GM19467 (cell line): ENCODE results near the gene TOMT.

Experiments
- ATAC-seq: cut with Tn5 transposase; IDR thresholded peaks from one replicate; pipeline ENCODE4 v1.9.1; 2021; ENCODE audit warnings: mild to moderate bottlenecking, moderate library complexity; ENCODE audit not compliant: unreplicated experiment

Gene TOMT

GRCh38 chr11:72085621-72086351, 19.9 kb upstream of the TOMT start:
- ATAC-seq, result no peak

- ATAC-seq, result no peak
Observed at GRCh38 chr11:72088076-72088808, 17.5 kb upstream of the TOMT start.

GRCh38 chr11:72091292-72091691, 14.4 kb upstream of the TOMT start:
- no peak for ATAC-seq

GRCh38 chr11:72098741-72099140, 7.0 kb upstream of the TOMT start:
- ATAC-seq, result no peak

- ATAC-seq, result no peak
Observed at GRCh38 chr11:72100009-72100408, 5.7 kb upstream of the TOMT start.

GRCh38 chr11:72100462-72100861, 5.3 kb upstream of the TOMT start:
- ATAC-seq, result no peak

- no peak for ATAC-seq
Observed at GRCh38 chr11:72102162-72102561, 3.6 kb upstream of the TOMT start.

- no peak for ATAC-seq
Observed at GRCh38 chr11:72102631-72102945, 3.1 kb upstream of the TOMT start.

- ATAC-seq, result peak; percentile 81
Observed at GRCh38 chr11:72102946-72103753, 2.6 kb upstream of the TOMT start, which contains the start of gene LAMTOR1. LAMTOR1 (minus strand) TSS chr11:72103297; CDS start chr11:72103224, 73 bp downstream.

GRCh38 chr11:72103754-72104167, 2.0 kb upstream of the TOMT start:
- ATAC-seq, result no peak

- ATAC-seq, result peak; percentile 1
Observed at GRCh38 chr11:72111300-72112142, 5.8 kb downstream of the TOMT start.

- peak; percentile 82 for ATAC-seq
Observed at GRCh38 chr11:72112143-72112977, 6.6 kb downstream of the TOMT start, which contains the start of gene ANAPC15. ANAPC15 (minus strand) TSS chr11:72112695; CDS start chr11:72111276, 1,419 bp downstream.

GRCh38 chr11:72112978-72113808, 7.5 kb downstream of the TOMT start:
- no peak for ATAC-seq

- no peak for ATAC-seq
Observed at GRCh38 chr11:72114570-72114969, 8.8 kb downstream of the TOMT start.

GRCh38 chr11:72116019-72116755, 10.5 kb downstream of the TOMT start:
- no peak for ATAC-seq

- ATAC-seq, result no peak
Observed at GRCh38 chr11:72119198-72119597, 13.5 kb downstream of the TOMT start.

GRCh38 chr11:72120930-72121329, 15.2 kb downstream of the TOMT start:
- ATAC-seq, result no peak

- ATAC-seq, result no peak
Observed at GRCh38 chr11:72122607-72123006, 16.9 kb downstream of the TOMT start.
